ENCODE measurements around the gene CACNA1H. TPM values are rescaled to one million over a fixed set of nuclear protein-coding genes. Genes with fewer than 3 reads are reported as not detected.

Gene CACNA1H
- total and polyA plus RNA-seq, 9 of the 15 experiments (the other 6 are each of a cell fraction or from before 2014, with no cell fraction given) = 0.10 to 0.18 TPM; not detected in 7

DNA sequence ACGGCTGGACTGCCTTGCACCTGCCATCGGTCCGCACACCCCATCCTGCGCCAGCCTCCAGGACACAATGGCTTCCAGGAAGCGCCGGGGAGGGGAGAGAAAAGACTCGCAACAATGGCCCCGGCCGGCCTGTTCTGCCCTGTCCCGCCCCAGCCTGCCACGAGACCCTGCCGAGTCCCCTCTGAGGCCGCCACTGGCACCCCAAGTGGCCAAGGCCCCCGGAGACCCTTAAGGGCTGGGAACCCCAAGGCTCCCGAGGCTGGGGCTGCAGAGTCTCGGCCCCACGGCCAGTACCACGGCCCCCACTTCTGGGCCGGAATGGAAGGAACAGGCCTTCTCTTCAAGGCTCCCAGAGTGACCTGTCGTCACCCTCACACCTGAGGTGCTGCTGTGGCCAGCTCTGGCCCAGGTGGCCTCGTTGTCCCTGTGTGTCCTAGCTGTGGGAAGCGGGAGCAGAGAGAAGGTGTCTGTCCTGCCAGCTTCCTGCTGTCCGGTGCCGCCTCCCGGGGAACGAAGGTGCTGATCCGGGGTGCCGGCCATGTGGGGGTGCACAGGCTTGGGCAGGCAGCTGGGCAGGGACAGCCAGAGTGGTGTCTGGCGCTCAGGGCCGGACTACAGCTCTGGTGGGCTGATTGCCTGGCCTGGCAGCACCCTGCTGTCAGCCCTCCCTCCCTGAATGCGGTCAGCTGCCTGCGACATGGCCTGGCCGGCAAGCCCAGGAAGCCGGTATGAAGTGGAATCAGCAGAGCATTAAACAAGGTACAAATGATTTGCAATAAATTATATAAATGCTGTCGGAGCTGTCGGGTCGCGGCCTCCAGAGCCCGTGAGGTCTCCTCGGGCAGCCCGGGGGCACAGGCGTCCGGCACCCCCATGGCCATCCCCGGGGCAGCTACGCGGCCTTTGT is 8.2 kb upstream of the CACNA1H start:
- no TSS peak for BruUV-seq (replicated peaks)
- TF ChIP-seq ELF1 (tag; IDR thresholded peaks at IDR 0.05) (no peak), ZNF766 (CRISPR knock-in tag; conservative IDR thresholded peaks at IDR 0.05) (no peak), ZNF324 (CRISPR knock-in tag; IDR thresholded peaks at IDR 0.05) (no peak), CUX1 (CRISPR knock-in tag; IDR thresholded peaks at IDR 0.05) (no peak)
- no peak overlapping the region for H3K4me3 ChIP-seq
- DNase-seq (ENCODE audit: extremely low read depth in 1 of 4, low spot score in 3 of 4) (no peak), ATAC-seq (no peak), FAIRE-seq (no peak)
- H4K20me1 ChIP-seq (replicated peaks; ENCODE audit: control insufficient read depth, insufficient read depth, low read length) = 0 out of 2 replicates have a peak, but pooled peaks cover 8% of the 10 kb centered on the region
- POLR2A ChIA-PET = no interaction called here
- 8% methylated on average over 36 of the region's 46 CpGs for WGBS (ENCODE audit: insufficient coverage, low coverage, missing lambda C conversion rate)
- H3K27me3 ChIP-seq (ENCODE audit: control insufficient read depth in 2 of 2, insufficient read depth in 2 of 2, low read length in 2 of 2) = peaks cover 35 to 81% of the 10 kb centered on the region in 2 experiments; a peak in 4 of 5 replicates
- H3K9me1 ChIP-seq (ENCODE audit: control insufficient read depth, insufficient read depth, low read length) = no peaks in the 10 kb centered on the region
- peaks cover 0 to 55% of the 10 kb centered on the region in 2 experiments; a peak in 2 of 5 replicates for H3K4me1 ChIP-seq (replicated peaks in 1 of 2; ENCODE audit: control insufficient read depth in 2 of 2, insufficient read depth in 2 of 2, low read length in 2 of 2)
- no peak overlapping the region for H2AFZ ChIP-seq (ENCODE audit: low read depth, low read length)
- H3K9ac ChIP-seq (ENCODE audit: insufficient read depth in 1 of 2, low read depth in 2 of 2, low read length in 2 of 2) = no peak overlapping the region
- intact Hi-C loops (cut with micrococcal nuclease) = no loop called here
- H3K79me2 ChIP-seq (ENCODE audit: control insufficient read depth, insufficient read depth, low read length) = no peaks in the 10 kb centered on the region
- CTCF ChIA-PET (ENCODE audit: low intra/inter-chr PET ratio) = no interaction called here
- in situ Hi-C loops (cut with MboI) = no loop called here
- H3K9me3 ChIP-seq (replicated peaks; ENCODE audit: control insufficient read depth, insufficient read depth, low read depth, low read length) = no peaks in the 10 kb centered on the region
- H3K36me3 ChIP-seq (ENCODE audit: control insufficient read depth, insufficient read depth, low read length) = no peaks in the 10 kb centered on the region
- H3K4me2 ChIP-seq (ENCODE audit: insufficient read depth, low read length) = no peak overlapping the region
- H3K27ac ChIP-seq (ENCODE audit: extremely low read depth, low read depth, low read length) = no peak overlapping the region

Measured in K562 (cell line).